NCI-H446 (cell line): ENCODE results near the gene CDT1.

Experiments
- DNase-seq, 2 experiments: peaks; one replicate each; lab custom pipeline; 2025; lab: John Stamatoyannopoulos, UW

The CDT1 gene

DNA sequence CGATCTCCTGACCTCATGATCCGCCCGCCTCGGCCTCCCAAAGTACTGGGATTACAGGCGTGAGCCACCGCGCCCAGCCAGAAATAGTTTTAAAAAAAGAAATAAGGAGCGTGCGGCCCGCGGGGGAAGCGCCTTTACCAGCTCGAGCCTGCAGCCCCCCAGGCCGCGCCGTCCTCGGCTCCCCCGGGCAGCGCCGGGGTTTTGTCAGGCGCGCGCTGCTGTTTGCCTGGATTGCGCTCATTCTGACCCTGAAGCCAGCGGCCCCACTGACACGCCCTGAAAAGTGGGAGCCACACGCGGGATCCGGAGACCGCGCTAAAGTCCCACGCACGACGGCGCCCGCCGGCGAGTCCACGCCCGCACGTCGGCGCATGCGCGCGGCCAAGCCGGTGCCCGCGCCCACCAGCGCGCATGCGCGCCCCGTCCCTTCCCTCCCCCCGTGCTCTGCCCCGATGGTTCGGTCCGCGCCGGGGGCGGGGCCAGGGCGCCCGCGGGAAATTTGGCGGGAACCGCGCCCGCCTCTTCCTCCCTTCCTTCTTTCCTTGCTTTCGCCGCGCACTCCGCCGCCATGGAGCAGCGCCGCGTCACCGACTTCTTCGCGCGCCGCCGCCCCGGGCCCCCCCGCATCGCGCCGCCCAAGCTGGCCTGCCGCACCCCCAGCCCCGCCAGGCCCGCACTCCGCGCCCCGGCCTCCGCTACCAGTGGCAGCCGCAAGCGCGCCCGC, at the start of gene CDT1:
Gene CDT1 (plus strand): TSS at position 526 of the 724 bp plus-strand sequence. CDS start 43 bp downstream, at position 569.
- DNase-seq = peak; percentile 29 to 83

DNA sequence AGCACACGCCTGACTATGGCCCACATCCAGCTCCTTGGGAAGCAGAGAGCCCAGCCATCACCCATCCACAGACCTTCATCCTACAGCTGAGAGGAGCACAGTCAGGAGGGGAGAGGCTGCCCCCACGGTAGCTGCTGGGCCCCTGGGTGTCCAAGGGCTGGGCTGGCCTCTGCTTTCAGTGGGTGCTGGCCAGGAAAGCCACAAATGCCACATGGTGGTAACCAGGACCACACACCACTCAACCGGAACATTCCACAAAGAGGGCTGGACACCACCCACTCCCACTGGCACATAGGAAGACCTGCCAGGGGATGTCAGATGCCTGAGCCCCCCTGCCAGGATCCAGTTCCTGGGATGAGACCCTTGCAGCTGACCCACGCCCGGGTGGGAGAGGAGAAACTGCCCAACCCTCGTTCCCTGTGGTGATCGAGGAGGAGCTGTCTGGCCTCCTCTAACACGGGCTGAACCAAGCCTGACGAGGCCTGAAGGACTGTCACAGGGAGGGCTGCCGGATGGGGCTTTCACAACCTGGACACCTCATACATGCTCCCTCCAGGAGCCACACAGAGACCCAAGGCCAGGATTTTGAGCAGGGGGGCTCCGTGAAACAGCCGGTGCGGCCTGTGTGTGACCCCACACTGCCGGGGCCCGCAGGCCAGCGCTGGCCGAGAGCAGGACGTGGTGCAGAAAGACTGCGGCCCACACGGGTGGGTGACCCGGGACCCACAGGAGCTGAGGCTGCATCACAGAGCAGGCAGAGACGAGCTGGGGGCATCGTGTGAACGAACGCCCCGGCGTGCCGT, 49.3 kb upstream of the CDT1 start:
- DNase-seq = no peak

DNA sequence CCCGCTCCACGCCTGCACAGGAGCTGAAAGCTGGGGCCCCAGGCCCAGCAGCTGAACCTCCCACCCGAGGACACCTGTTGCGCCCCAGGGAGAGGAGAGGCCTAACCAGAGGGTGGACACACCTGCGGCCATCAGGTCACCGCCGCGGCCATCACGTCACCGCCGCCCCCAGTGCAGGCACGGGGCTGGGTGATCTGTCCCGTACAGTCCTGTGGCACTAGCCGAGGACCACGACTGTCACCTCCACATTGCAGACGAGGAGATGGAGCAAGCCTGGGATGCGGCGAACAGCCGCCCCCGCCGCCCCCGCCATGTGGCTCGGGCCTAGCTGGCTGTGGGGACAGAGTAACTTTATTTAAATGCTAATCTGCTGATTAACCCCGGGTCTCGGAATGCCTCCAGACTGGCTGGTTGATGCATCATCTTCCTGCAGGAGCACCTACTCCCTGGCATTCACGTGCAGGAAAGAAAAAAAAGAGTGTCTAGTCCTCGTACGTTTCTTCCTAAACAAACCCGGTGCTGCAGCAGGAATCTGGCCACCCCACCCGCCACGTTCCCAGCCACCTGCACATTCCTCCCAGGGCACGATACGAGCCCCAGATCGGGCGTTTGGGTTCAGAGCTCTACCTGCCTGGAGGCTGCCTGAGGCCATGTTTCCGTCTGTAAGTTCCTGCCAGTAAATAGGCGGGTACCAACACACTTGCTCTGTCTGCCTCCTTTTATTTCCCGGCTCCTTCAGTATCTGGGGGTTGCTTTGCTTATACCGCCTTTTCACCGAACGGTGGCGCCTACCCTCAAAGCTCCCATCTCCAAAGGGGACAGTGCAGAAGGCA, 48.5 kb upstream of the CDT1 start:
- DNase-seq = no peak

DNA sequence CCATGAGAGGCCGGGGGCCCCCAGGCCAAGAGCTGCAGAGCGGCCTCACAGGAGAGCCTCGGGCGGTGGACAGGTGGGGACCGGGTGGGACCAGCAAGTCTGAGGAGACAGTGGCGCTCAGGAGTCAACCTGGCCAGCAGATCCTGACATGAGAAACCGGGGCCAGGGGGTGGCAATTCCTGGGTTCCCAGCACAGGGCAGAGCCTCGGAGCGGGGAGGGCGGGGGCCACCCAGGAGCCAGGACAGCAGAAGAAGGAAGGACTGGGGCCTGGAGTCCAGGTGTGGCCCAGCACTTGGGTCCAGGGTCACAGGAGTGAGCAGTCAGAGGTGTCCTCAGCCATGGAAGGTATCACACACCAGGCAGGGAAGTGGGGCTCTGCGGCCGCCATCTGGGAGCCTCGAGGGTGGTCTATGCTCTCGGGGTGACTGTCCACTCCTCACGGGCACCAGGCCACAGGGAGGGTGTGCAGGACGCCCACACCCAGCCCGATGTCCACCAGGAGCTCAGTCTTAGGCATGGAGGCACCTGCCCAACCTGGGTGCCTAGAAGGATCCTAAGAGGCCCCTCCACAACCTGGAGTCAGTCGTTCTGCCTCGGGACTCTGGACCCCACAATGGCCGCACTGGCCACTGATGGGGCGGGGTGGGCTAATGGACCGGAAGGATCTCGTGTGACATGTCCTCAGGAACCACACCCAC, 47.7 kb upstream of the CDT1 start:
- DNase-seq = no peak

DNA sequence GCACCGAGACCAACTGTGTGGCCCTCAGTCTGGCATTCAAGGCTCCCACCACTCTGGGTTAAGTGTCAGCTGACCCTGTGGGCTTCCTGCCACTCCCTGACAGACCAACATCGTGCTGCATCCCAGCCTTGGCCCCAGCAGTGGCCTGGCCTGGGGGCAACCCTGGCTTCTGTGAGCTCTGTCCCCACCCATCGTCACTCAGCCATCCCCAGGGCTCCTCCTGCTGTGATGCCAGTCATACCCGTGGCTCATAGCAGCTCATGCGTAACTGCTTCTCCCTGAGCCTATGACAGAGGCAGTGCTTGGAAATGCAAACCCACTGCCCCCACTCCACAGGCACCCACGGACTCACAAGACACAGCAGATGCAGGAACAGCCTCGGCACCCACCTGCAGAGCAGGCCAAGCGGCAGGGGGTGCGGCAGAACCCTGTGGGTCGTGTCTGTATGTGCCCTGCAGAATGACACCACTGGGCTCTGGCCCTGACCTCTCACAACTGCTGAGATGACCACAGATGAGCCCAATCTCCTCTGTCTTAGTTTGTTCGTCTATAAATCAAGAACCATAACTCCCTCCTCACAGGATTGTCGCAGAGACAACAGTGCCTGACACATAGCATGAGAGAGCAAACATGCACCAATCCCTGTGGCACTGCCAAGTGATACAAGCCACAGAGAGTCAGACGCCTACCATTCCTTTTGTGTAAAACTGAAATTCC, 45.2 kb upstream of the CDT1 start:
- no peak for DNase-seq

DNA sequence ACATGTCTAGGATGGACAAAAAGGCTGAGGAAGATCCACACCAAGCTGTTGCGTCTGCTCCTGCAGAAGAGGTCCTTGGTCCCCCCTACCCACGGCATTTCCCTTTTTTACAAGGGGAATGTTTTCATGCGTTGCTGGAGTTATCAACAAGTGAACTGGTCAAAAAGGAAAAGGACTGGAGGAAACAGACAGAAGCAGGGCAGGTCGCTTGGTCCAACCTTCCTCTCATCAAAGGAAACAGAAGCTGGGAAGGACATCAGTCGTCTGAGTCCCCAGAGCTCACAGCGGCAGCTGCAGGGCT, 44.7 kb upstream of the CDT1 start:
- no peak for DNase-seq

DNA sequence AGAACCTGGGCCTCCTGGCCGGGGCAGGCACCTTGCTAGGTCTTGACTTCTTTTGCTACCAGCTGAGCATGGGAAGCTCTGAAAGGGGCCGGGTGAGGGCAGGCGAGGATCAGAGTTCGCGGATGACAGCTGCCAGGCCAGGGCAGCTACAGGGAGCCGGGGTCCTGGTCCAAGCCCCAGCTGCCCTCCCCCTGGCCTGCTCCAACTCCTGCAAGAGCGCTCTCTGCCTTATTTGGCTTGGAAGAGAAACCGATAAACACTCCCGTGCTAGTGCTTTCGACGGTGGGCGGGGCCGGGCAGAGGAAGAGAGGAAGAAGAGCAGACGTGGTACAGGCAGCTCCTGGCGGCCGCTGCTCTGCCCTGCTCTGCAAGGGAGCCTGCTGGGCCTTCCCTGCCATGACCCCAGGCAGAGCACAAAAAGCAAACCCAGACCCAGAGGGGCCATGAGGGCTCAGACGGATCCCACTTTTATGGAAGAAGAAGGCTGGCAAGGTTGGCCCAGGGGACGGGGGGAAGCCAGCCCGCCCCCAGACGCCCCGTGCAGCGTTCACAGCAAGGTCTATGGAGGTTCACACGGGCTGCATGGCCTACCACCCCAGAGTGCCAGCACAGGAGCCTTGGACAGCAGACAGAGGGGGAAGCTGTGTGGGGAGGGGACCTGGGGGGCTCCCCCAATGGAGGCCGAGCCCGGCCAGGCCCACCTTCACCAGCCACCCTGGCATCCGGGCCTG, 44.2 kb upstream of the CDT1 start:
- DNase-seq = no peak

DNA sequence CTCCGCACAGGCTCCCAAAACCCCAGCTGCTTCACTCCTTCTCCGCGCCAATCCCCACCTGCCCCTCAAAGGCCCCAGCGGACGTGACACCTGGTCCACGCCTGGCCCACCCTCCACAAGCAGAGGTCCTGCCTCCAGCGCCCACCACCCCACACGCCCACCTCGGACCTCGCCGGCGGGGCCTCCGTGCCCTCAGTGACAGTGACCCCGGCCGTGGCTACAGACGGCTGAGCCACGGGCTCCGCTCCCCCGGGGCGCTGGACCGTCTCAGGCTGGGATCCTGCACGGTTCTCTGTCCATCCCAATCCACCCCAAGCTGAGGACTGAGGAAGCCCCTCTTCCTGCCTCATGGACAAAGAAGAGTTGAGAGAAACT, 43.6 kb upstream of the CDT1 start:
- no peak for DNase-seq

DNA sequence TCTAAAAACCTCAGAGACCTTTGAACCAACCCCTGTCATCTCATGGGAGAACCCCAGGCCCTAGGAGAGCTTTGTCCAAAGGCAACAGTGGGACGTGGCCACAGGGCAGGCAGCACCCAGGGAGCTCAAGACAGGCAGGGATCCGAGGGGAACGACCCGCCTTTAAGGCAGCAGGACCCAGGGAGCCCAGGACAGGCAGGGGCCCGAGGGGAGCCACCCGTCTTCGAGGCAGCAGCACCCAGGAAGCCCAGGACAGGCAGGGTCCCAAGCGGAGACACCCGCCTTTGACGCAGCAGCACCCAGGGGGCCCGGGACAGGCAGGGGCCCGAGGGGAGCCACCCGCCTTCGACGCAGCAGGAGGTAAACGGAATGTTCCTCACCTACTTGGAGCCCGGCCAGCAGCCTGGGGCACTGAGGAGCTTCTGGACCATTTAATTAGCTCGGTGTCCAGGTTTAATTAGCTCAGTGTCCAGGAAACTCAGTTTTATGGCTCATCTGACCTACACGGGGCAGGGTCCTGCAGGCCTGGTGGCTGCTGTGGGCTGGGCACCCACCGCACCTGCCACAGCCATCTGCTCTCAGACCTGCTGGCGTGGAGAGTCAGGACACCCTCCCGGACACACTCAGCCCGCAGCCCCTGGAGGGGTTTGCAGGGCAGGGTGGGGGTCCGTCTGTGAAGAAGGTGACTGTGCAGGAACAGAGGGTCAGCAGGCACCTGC, 43.0 kb upstream of the CDT1 start:
- no peak for DNase-seq

DNA sequence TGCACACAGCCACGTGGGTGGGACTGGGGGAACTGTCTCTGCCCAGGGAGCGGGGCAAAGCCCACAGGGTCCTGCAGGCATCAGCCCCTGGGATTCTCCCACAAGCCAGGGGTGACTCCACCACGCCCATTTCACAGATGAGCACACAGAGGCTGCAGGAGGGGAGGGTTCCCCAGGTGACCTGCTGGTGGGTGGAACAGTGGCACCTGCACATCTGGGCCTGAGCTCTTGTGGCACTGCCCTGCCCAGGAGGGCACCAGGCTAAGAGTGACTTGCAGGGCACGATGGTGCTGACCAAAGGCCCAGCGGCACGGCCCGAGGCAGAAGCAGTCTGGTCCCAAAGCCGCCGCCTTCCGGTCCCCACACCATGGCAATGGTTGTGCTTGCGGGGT, 42.5 kb upstream of the CDT1 start:
- DNase-seq = no peak

DNA sequence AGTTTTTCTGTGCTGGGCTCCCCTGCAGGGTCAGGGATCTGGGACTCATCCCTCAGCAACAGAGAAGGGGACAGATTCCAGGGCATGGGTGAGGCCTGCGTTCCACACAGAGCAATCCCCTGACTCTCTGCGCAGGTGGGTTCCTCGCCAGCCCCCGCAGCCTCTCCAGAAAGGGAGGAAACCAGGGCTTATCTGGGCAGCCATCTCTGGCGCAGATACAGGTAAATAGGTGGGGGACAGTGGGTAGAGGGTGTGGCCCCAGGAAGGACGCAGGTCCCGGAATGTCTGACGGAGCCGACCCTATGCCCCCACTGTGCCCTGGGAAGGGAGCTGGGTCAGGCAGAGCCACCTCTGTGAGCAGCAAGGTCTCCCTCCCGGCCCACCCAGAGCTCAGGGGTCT, 41.8 kb upstream of the CDT1 start:
- no peak for DNase-seq

DNA sequence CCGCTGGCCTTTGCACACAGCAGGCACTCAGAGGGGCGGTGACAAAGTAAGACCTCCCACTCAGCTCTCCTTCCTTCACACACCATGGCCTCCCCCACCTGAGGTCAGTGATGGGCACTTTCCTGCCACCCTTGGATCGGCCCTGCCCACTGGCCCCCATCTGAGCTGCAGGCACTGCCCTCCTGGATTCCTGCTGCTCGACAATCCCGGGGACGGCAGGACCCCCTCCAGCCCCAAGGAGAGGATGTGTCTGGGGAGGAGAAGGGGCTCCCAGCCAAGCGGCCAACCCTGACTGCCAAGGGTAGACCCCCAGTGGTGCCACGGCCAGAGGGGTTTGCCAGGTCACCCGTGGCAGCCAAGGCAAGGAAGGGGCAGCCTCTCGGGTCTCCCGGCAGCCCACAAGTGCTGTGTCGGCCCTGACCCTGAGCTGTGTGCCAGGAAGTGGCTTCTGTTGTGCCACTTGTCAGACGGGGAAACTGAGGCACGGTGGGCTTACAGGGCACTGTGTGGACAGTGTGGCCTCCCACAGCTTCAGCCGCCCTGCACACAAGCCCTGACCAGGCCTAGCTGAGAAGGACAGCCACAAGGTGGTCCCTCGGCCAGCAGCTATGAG, 41.2 kb upstream of the CDT1 start:
- no peak for DNase-seq

DNA sequence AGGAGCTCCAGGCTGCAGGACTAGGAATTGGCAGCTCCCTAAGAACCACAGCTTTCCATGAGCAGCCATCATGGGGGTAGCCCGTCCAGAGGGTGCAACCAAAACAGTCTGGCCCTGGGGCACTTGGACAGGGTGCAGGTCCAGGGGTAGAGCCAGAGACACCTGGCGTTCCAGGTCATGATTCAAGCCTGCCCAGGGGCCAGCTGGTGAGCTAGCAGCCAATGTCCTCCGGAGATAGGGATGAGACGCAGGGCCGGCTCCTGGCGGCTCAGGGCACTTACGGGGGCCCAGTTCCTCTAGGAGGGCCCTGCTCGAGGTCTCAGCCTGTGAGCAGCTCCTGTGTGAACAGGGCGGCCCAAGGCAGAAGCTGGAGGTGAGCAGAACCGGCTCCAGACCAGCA, 40.6 kb upstream of the CDT1 start:
- DNase-seq = no peak

DNA sequence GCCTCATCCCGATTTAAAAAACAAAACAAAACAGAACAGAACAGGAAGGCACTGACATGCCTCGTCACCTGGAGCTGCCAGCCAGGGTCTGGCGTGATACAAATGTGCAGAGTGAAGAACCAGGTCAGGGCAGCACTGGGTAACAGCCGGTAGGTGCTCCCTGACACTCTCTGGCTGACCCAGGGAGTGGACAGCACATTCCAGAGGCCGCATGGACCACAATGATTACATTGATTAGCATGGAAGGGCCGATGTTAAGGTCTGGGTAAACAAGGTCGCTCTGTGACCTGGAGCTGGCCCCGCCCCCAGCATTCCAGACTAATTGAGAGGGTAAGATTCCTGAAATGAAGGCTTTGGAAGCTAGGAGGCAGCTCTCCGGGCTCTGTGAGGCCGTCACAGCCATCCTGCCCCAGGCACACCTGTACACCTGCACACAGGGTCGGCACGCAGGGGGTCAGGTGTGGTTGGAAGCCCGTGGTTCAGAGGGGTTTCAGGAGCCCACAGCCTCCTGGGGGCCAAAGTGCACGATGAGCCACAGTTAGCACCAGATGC, 40.0 kb upstream of the CDT1 start:
- no peak for DNase-seq

DNA sequence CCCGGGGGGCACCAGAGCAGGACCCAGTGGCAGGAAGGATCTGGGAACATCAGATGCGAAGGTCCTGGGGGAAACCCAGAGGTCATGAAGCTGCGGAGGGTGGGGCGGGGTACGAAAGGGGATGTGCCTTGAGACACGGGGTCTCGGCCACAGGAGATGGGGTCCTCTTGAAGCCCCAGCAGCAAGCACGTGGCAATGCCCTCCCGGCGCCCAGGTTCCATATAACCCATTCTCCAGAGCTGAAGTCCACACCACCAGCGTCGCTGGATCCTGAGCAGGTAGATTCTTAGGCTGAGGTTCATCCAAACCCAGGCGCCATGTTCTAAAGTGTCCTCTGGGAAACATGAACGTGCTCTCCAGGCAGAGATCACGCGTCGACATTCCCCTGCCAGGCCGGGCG, 39.5 kb upstream of the CDT1 start:
- DNase-seq = no peak

DNA sequence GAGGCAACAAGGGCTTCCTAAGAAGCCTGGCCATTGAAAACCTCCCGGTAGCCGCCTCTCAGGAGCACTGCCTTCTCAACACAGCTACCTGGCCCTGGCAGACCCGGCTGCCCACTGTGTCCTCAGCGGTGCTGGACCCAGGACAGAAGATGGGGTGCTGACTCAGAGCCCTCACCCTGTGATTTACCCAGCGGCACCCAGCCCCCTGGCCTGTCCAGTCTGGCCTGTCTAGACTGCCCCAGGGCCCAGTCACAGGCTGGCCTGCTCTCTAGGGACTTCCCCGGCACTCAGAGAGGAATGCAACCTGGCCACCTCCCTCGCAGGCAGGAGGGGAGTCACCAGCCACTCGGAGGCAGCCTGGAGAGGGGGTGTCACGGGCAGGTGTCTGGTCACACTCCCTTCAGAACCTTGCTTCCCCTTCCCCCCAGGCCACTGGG, 38.7 kb upstream of the CDT1 start:
- no peak for DNase-seq

DNA sequence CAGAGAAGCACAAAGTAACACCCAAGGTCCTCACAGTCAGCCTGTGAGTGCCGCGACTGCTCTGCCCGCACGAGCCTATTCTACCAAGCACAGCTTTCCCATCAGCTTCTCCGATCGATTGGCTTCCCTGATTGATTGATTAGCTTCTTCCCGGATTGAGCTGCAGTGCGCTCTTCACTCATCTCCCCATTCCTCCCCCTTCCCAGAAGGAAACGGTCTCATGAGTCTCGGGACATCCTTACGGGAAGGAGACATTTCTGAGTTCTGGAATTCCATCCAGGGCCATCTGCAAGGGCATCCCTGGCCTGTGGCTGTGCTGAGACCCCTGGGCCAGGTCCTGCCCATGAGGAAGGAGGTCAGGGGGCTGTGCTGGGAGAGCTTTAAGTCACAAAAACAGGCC, 36.6 kb upstream of the CDT1 start:
- DNase-seq = no peak

DNA sequence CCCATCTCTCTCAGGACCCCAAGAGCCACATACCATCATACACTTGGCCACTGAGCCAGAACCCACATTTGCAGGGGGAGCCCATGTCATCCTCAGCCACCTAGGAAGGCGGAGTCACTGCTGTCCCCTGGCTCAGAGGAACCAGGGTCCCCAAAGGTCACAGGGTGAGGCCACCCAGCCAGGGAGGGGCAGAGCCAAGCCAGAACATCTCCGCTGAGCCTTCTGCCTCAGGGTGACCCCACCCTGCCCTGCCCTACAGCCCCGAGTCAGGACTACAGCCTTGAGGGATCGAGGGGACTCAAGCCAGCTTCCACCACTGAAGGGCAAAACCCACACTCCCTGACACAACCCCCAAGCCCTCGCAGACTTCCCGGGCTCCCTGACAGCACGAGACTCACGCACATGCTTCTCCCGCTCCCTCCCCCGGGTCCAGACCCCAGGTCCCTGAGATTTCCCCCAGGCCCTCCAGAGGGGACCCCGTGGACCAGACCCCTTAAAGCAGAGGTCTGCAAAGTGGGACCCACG, 36.0 kb upstream of the CDT1 start:
- DNase-seq = no peak

DNA sequence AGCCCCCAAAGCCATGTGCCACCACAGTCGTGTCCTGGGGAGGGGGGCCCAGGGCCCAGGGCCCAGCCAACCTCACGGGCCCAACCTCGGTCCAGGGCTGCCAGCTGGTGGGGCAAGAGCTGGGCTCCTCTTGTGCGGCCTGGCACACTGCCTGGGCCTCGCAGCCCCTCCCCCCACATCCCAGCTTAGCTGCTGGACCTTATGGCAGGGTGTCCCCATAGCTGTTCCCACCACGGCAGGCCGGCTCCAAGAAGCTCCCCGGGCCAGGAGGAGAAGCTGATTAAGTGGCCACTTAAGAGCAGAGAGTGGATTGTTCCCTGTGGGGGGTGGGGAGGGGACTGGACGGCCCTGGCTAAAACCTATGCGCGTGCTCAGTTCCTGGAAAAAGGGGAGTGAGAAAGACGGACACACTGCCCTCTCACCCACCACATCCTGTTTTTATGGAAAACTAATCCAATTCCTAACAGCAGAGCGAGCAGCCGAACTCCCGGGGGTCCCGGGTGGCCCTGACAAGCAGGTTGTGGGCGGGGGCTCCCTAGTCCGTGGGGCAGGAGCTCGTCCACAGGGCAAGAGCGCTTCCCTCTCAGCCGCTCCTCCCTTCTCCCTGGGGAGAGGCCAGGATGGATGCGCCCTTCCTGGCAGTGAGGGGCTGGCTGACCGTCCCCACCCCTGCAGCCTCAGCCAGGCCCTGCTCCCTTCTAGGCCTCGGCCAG, 35.4 kb upstream of the CDT1 start:
- DNase-seq = peak in 1 of 2 experiments; percentile 64
